ENCODE measurements around the gene ACKR3. TPM values are rescaled to one million over a fixed set of nuclear protein-coding genes. Genes with fewer than 3 reads are reported as not detected.

Gene ACKR3
- total RNA-seq, 2 experiments from 2014 or later = 0.46 to 2.1 TPM

GRCh38 chr2:236579048-236579745, 9.6 kb downstream of the ACKR3 start:
- no peaks in the 10 kb centered on the region for H3K9me2 ChIP-seq (ENCODE audit: insufficient read depth, low read length)
- no peak overlapping the region for H3K4me2 ChIP-seq (ENCODE audit: low read length)
- ChIA-PET POLR2A (interaction anchor here (0.6 kb wide), 1 partner anchor 196 kb away, joined by 6 read pairs; no protein-coding TSS in a partner anchor), CTCF (ENCODE audit: unreplicated experiment) (no interaction called here)
- H3K27ac ChIP-seq (ENCODE audit: low read depth, low read length, poor library complexity, severe bottlenecking) = no peak overlapping the region
- H3K9me3 ChIP-seq (ENCODE audit: low read length) = no peaks in the 10 kb centered on the region
- TF ChIP-seq EZH2phosphoT487 (IDR thresholded peaks at IDR 0.05; ENCODE audit: borderline replicate concordance, low read depth, low read length) = no peak
- no peak for TF ChIP-seq CTCF (conservative IDR thresholded peaks at IDR 0.05; ENCODE audit: low read length)
- no peak overlapping the region for H2AFZ ChIP-seq (ENCODE audit: low read length)
- no peaks in the 10 kb centered on the region for H3K79me2 ChIP-seq (ENCODE audit: insufficient read depth, low read depth, low read length)
- DNase-seq (ENCODE audit: low spot score) = no peak
- peaks cover 8% of the 10 kb centered on the region for H3K4me1 ChIP-seq (ENCODE audit: insufficient read depth, low read length, poor library complexity, severe bottlenecking)
- peaks cover 4% of the 10 kb centered on the region; the same call in 1 of the 2 replicates for H3K36me3 ChIP-seq (ENCODE audit: insufficient read depth, low read length)
- H3K4me3 ChIP-seq (ENCODE audit: low read depth, low read length, poor library complexity, severe bottlenecking) = no peak overlapping the region
- H4K20me1 ChIP-seq (ENCODE audit: insufficient read depth, low read length) = no peaks in the 10 kb centered on the region
- intact Hi-C loops (cut with micrococcal nuclease; ENCODE audit: unreplicated experiment) = no loop called here
- no TSS peak for BruUV-seq (replicated peaks)

- H3K36me3 ChIP-seq (ENCODE audit: insufficient read depth, low read length) = peaks cover 4% of the 10 kb centered on the region; the same call in 1 of the 2 replicates
- H3K4me1 ChIP-seq (ENCODE audit: insufficient read depth, low read length, poor library complexity, severe bottlenecking) = peaks cover 8% of the 10 kb centered on the region
- no peak overlapping the region for H3K4me3 ChIP-seq (ENCODE audit: low read depth, low read length, poor library complexity, severe bottlenecking)
- POLR2A ChIA-PET = no interaction called here
- H3K4me2 ChIP-seq (ENCODE audit: low read length) = no peak overlapping the region
- CTCF ChIA-PET (ENCODE audit: unreplicated experiment) = no interaction called here
- no peaks in the 10 kb centered on the region for H3K9me2 ChIP-seq (ENCODE audit: insufficient read depth, low read length)
- no peaks in the 10 kb centered on the region for H3K79me2 ChIP-seq (ENCODE audit: insufficient read depth, low read depth, low read length)
- intact Hi-C loops (cut with micrococcal nuclease; ENCODE audit: unreplicated experiment) = no loop called here
- no TSS peak for BruUV-seq (replicated peaks)
- no peak overlapping the region for H2AFZ ChIP-seq (ENCODE audit: low read length)
- no peaks in the 10 kb centered on the region for H4K20me1 ChIP-seq (ENCODE audit: insufficient read depth, low read length)
- DNase-seq (ENCODE audit: low spot score) = no peak
- no peaks in the 10 kb centered on the region for H3K9me3 ChIP-seq (ENCODE audit: low read length)
- no peak for TF ChIP-seq CTCF (conservative IDR thresholded peaks at IDR 0.05; ENCODE audit: low read length)
- no peak for TF ChIP-seq EZH2phosphoT487 (IDR thresholded peaks at IDR 0.05; ENCODE audit: borderline replicate concordance, low read depth, low read length)
- no peak overlapping the region for H3K27ac ChIP-seq (ENCODE audit: low read depth, low read length, poor library complexity, severe bottlenecking)
These were observed 10.2 kb downstream of the ACKR3 start for GRCh38 chr2:236579746-236580315.
